Measurements from ENCODE around the gene CRB3. TPM values are rescaled to one million over a fixed set of nuclear protein-coding genes. Genes with fewer than 3 reads are reported as not detected.

The CRB3 gene
- total and polyA plus RNA-seq, 2 of the 8 experiments (the other 6 are each of a cell fraction or from before 2014, with no cell fraction given): 21.1 to 24.6 TPM

- 94% methylated on average over 18 of the region's 18 CpGs; no CpG with 5 or more reads in 1 of the 2 experiments for WGBS, 2 experiments (ENCODE audit: extremely low coverage in 1 of 2, insufficient coverage in 1 of 2, insufficient read length in 1 of 2, insufficient replicate concordance in 2 of 2, low coverage in 1 of 2, low lambda C conversion rate in 2 of 2, missing lambda C conversion rate in 1 of 2)
- H2BK20ac ChIP-seq (ENCODE audit: low read length): no peak overlapping the region
- H3K4me2 ChIP-seq (ENCODE audit: insufficient read depth in 1 of 2, low read depth in 2 of 2, low read length in 2 of 2): no peak overlapping the region
- no peak overlapping the region for H4K5ac ChIP-seq (ENCODE audit: insufficient read length, low read depth, low read length)
- H4K91ac ChIP-seq (replicated peaks; ENCODE audit: insufficient read length, low read length): no peak overlapping the region
- H3K79me1 ChIP-seq (ENCODE audit: low read depth, low read length): no peaks in the 10 kb centered on the region; the same call in 1 of the 2 replicates
- FAIRE-seq: no peak
- no peak overlapping the region for H2AFZ ChIP-seq (ENCODE audit: low read length)
- ChIA-PET CTCF (ENCODE audit: partially characterized antibody) (interaction anchor here (1.2 to 1.6 kb wide), 3 partner anchors 40 to 55 kb away, joined by 3 to 7 read pairs (median 3); partner anchors contain the start of genes ALKBH7 and DENND1C), POLR2A (ENCODE audit: partially characterized antibody) (interaction anchor here (0.6 to 1.5 kb wide), 4 partner anchors 15 to 160 kb away, joined by 3 to 4 read pairs (median 3); no protein-coding TSS in a partner anchor)
- peaks cover 0 to 4% (median 0%) of the 10 kb centered on the region in 4 experiments; a peak in 2 of 7 replicates for H3K4me1 ChIP-seq (replicated peaks in 1 of 4; ENCODE audit: control insufficient read depth in 3 of 4, insufficient read depth in 4 of 4, low read length in 3 of 4)
- H3K79me2 ChIP-seq (ENCODE audit: control insufficient read depth in 1 of 2, insufficient read depth in 2 of 2, low read length in 2 of 2): peaks cover 20% of the 10 kb centered on the region in 2 experiments
- no peak overlapping the region for H3K9ac ChIP-seq (replicated peaks in 1 of 4; ENCODE audit: extremely low read depth in 1 of 4, low read depth in 3 of 4, low read length in 3 of 4)
- peaks cover 19 to 20% of the 10 kb centered on the region in 2 experiments for H4K20me1 ChIP-seq (replicated peaks in 1 of 2; ENCODE audit: control insufficient read depth in 1 of 2, insufficient read depth in 2 of 2, low read length in 2 of 2)
- no peak overlapping the region for H3K18ac ChIP-seq (ENCODE audit: extremely low read depth, low read length)
- no peak overlapping the region for H3K56ac ChIP-seq (replicated peaks; ENCODE audit: insufficient read length, low read depth, low read length)
- no peak overlapping the region for H2BK120ac ChIP-seq (replicated peaks; ENCODE audit: low read depth, low read length)
- H4K8ac ChIP-seq (ENCODE audit: extremely low read depth, insufficient read depth, low read length): no peak overlapping the region
- H3K4ac ChIP-seq (replicated peaks; ENCODE audit: insufficient read length, low read depth, low read length): no peak overlapping the region
- H2BK5ac ChIP-seq (ENCODE audit: low read depth, low read length): no peak overlapping the region
- peaks cover 0 to 6% (median 0%) of the 10 kb centered on the region in 4 experiments; a peak in 2 of 7 replicates for H3K27me3 ChIP-seq (replicated peaks in 1 of 4; ENCODE audit: control insufficient read depth in 3 of 4, extremely low read depth in 1 of 4, insufficient read depth in 3 of 4, low read length in 3 of 4)
- H2BK12ac ChIP-seq (ENCODE audit: low read depth, low read length): no peak overlapping the region
- H2BK15ac ChIP-seq (ENCODE audit: low read length): no peak overlapping the region
- no peak overlapping the region for H3K4me3 ChIP-seq (ENCODE audit: extremely low read depth in 1 of 4, insufficient read depth in 2 of 4, low read depth in 3 of 4, low read length in 4 of 4)
- no peak overlapping the region for H3K23ac ChIP-seq (ENCODE audit: insufficient read length)
- H3K23me2 ChIP-seq (ENCODE audit: low read depth, low read length): peaks cover 8% of the 10 kb centered on the region
- peaks cover 0 to 3% (median under 1%) of the 10 kb centered on the region in 4 experiments; a peak in 4 of 8 replicates for H3K36me3 ChIP-seq (ENCODE audit: control insufficient read depth in 2 of 4, insufficient read depth in 4 of 4, low read length in 3 of 4)
- H3K9me3 ChIP-seq (ENCODE audit: insufficient read depth in 2 of 2, low read depth in 1 of 2, low read length in 1 of 2): peaks cover 0 to 5% of the 10 kb centered on the region in 2 experiments; a peak in 2 of 4 replicates
- H3K14ac ChIP-seq (ENCODE audit: insufficient read length): no peak overlapping the region
- no peak overlapping the region for H2AK5ac ChIP-seq (ENCODE audit: low read depth, low read length)
- H3K27ac ChIP-seq (ENCODE audit: low read depth, low read length): no peak overlapping the region
- TF ChIP-seq BRCA1 (IDR thresholded peaks at IDR 0.05; ENCODE audit: low read depth, low read length): no peak
- no peak for TF ChIP-seq ATF3 (IDR thresholded peaks at IDR 0.05; ENCODE audit: insufficient read depth, low read depth, low read length)
- TF ChIP-seq, protein P1, sequence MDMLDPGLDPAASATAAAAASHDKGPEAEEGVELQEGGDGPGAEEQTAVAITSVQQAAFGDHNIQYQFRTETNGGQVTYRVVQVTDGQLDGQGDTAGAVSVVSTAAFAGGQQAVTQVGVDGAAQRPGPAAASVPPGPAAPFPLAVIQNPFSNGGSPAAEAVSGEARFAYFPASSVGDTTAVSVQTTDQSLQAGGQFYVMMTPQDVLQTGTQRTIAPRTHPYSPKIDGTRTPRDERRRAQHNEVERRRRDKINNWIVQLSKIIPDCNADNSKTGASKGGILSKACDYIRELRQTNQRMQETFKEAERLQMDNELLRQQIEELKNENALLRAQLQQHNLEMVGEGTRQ (IDR thresholded peaks at IDR 0.05; ENCODE audit: low read length): no peak
- TF ChIP-seq ASH2L (IDR thresholded peaks at IDR 0.05; ENCODE audit: low read length): no peak
- TF ChIP-seq SP4 (IDR thresholded peaks at IDR 0.05; ENCODE audit: low read length): no peak
- no peak for TF ChIP-seq MAFK (IDR thresholded peaks at IDR 0.05; ENCODE audit: low read depth, low read length)
- TF ChIP-seq E2F6 (IDR thresholded peaks at IDR 0.05): no peak
- TF ChIP-seq POLR2AphosphoS5 (IDR thresholded peaks at IDR 0.05; ENCODE audit: low read depth, low read length): no peak
- DNase-seq (ENCODE audit: low read depth in 1 of 2, low spot score in 2 of 2): no peak
Observed at GRCh38 chr19:6427131-6427530, 36.9 kb upstream of the CRB3 start.

Data from H1 (cell line).